Stimulated activated CD4-positive, alpha-beta T cell treated with anti-CD3 and anti-CD28 coated beads, Interleukin-4, amount 100 ng/mL, for 4 hours (primary cell): Measurements from ENCODE around the gene KCNJ11.

Experiments used
- DNase-seq, 2 experiments: peaks; one replicate each; pipeline ENCODE4 v3.0.0-alpha.2; 2020

The KCNJ11 gene

DNA sequence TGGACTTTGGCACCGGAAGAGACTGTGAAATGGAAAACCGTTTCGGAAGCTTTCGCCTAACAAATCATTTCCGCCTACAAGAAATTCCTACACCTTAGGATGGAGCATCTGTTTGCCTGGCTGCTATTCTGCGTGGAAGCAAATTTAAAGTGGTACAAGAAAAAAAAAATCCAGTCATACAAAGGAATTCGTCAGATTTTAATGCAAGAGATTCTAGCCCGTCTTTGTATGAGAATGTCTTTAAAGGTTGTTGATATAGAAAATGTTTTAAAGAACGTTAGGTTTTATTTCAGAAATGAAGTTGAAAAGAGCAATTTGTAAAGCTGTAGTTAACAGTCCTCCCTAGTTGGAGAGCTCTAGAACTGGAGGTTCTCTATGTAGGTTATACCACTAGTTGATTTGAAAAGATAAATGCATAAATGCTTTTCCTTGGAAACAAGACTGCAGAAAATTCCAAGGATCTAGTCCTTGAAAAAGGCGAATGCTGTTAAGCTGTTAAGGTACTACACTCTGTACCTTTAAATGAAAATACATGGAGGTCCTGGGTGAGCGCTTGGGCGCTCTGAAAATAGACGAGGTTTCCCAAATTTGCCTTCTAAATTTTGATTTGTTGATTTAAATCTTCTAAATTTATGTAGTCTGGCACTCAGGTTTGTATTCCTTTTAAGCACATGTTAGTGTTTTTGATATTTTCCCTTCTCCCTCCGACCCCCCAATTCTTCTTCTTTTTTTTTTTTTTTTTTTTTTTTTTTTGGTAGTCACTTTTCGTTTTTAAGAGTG, 34.4 kb downstream of the KCNJ11 start:
- no peak for DNase-seq

DNA sequence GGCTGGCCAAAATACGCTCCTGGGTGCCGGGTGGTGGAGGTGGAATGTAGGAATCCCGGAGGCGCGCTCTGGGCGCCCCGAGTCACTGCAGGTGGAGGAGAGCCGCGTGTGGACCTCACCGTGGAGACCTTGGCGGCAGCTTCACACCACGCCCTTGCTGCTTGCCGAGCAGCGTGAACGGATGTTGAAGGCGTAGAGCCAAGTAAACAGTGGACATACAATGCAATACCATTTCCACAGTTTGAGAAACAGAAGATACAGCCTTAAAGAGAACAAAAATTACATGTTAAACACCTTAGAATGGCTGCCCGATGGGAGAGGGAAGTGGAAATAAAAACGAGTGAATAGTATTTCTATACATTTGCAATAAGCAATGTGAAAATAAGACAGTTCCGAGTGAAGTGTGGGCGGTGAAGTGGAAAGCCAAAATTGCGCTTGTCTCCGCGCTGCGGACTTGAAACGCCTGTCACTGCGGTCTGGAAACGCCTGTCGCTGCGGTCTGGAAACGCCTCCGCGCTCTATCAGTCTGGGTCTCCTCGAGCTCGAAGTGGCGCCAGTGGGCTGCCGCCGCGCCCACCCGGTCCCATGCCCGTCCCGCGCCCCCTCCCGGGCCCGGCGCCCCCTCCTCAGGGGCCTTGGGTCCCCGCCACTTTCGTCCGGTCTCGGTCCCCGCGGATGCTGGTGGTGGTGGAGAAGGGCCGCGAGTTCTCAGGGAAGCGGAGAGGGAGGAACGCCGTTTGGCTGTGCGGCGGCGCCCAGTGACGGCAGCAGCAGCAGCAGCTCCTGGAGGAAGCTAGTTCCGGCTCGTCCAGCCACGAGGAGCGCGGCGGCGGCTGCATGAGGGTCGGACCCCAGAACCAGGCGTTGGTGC, 35.3 kb downstream of the KCNJ11 start:
- DNase-seq: peak; percentile 48 to 75

DNA sequence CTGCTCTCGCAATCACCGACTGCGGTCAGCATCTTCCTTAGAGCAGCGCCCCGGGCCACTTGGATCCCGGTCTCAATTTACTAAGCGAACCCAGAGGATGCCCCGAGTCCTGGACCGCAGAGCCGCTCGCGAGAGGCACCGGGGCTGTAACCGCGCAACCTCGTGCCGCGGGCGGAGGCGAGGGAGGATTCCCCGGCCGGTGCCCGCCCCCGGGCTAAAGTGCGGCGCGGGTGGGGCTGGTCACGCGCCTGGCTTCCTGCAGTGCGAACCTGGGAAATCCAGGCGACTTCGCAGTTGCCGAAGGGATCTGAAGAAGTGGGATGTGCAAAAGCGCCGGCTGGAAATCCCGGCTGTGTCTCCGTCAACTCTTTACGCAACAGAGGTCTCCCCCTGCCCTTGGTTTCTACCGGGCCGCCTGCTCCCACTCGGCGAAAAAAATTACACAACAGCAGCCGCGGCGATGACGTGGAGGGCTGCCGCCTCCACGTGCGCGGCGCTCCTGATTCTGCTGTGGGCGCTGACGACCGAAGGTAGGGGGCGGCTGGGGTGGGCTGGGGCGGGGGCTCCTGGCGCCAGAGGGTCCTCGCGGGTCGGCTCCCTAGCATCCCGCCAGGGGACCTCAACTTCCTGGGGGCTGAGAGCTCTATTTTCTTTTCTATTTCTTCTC, 36.8 kb downstream of the KCNJ11 start, which contains the start of gene NCR3LG1:
Gene NCR3LG1, plus strand, starts transcription at position 291 of the 667 bp plus-strand sequence. Its CDS starts 170 bp downstream, at position 461.
- DNase-seq: peak; percentile 55 to 72

DNA sequence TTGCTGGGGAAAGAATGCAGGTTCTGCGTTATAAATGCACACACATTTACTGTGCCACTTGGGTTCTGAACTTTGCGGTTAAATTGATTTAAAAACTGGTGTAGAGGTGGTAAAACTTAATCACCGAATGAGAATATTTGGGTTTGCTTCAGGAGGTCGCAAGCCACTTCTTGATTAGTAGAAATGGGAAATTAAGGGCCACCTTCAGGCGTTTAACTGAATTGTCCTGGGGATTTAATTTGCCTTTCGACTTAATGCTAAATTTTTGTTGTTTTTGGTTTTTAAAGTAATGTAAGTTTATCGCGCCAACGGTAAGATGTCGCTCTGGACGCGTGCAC, 37.3 kb downstream of the KCNJ11 start:
- DNase-seq: no peak

DNA sequence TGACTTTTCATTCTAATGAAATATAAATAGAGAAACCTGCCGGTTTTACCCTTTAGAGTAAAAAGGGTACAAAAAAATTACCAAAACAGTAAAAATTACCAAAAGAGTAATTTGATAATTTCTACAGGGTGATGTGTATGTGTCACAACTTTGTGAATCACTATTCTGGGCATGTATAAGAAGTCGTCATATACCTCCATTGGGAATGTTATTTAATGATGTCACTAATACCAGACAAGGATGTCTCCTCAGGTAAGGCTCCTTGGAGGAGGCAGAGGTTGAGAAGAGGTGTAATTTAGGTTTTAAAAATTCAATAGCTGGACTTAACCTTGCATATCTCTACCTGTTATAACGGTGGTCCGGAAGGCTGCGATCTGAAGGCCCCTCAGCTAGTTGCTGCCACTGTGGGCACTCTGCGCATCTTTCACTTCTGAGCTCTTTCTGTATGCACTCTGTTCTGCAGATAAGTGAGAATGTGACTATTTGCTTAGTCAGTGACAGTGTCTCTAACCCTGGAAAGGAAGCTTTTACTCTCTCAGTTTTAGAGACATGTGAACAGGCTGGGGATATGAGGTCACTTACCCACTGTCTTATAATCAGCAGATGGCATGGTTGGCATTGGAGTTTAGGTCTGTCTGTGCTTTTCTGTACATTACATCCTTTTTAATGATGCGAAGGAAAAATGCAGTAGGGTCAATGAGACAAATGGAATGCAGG, 37.8 kb downstream of the KCNJ11 start:
- DNase-seq: no peak

DNA sequence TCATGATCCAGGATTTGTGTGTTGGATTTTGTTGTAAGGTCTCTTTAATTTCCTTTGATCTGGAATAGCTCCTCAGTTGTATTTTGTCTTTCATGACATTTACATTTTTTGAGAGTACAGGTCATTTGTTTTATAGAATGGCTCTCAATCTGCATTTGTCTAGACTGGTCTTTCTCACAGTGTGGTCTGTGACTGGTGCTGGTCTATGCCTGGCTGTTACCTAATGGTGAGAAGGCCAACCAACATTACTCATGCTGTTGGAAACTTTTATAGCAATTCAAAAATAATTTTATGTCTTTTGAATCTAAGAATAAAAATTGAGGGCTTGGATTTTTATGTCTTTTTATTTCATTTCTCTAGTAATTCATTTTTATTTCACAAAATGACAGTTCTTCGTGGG, 40.8 kb downstream of the KCNJ11 start:
- DNase-seq: no peak

DNA sequence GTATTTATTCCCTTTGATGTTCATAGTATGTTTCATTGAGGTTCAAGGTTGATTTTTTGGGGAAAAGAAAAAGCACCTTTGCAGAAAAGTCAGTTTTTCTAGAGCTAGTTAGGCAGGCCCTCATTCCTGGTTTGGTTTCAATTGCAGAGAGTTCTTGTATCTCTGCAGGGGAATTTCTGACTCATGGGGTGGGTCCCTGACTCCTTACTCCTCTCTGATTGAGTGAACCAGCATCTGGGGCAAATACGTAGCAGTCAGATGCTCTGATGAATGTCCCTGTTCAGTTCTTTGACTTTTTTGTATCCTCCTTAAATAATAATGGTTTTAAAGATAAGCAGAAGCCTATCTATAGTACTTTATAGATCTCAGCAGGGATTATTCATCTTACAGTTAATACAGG, 44.6 kb downstream of the KCNJ11 start:
- peak in 1 of 2 experiments; percentile 36 for DNase-seq

DNA sequence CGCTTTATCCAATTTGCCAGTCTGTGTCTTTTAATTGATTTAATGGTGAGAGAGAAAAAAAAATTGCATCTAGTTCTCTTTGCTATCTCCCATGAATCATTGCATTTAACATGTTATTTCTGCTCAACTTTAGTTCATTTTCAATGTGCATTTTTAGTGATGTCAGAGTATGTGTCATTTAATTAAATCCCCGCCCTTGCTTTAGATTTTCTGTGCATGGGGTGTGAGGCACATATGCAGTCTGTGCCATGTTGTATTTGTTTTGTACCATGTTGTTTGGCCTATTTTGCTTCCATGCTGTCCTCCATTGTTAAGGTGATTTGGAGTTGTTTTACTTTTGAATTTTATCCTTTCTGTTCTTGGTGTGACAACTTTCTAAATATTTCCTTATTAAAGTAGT, 45.2 kb downstream of the KCNJ11 start:
- no peak for DNase-seq
